HG03095 (cell line): ENCODE data around the gene RELN.
"Not testable (repeated sequence)": the region's sequence is repeated elsewhere in the genome, so short reads cannot be mapped to it uniquely, and the experiment has no call there.

Experiments used
- ATAC-seq: cut with Tn5 transposase; IDR thresholded peaks from one replicate; pipeline ENCODE4 v1.9.1; 2021; ENCODE audit warnings: moderate library complexity; ENCODE audit not compliant: unreplicated experiment

RELN gene

DNA sequence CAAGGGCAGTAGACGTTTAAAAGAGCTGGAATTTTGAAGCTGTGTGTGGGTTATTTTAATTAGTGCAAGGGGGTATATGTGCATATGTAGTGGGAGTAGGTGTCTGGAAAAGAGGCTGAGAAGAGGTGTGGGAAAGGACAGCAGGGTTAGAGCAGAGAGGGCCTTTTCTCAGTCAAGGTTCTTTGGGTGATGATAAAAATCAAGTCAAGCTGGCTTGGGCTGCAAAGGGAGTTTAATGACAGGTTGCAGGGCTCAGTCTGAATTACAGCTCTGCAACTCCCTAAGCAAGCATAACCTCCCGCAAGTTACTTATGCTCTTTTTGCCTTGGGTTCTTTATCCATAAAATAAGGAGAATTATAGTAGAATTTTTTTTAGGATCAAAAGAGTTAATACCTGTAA, 83.5 kb downstream of the RELN start:
- ATAC-seq, result no peak

DNA sequence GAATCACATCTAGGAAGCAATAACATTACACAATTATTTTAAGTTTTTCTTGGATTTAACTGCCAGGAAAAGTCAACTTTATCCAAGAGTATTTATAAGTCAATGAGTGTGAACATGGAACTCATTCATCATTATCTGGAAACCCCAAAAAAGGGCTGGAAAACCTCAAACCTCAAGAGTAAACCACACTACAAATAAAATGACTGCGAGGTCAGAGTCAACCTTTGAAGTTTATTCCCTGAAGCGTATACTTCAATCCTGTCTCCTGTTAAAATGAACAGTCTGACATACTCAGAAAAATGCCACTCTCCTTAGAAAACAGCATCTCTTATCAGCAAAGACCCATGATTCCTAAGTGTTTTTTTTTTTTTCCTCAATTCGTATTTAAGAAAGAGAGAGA, 86.5 kb downstream of the RELN start:
- ATAC-seq, result no peak

DNA sequence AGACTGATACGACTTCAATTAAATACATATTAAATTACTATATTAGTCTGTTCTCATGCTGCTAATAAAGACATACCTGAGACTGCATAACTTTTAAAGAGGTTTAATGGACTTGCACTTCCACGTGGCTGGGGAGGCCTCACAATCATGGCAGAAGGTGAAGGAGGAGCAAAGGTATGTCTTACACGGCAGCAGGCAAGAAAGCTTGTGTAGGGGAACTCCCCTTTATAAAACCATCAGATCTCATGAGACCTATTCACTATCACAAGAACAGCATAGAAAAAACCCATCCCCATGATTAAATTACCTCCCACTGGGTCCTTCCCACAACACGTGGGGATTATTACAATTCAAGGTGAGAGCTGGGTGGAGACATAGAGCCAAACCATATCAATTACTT, 92.6 kb downstream of the RELN start:
- not testable (repeated sequence) for ATAC-seq

DNA sequence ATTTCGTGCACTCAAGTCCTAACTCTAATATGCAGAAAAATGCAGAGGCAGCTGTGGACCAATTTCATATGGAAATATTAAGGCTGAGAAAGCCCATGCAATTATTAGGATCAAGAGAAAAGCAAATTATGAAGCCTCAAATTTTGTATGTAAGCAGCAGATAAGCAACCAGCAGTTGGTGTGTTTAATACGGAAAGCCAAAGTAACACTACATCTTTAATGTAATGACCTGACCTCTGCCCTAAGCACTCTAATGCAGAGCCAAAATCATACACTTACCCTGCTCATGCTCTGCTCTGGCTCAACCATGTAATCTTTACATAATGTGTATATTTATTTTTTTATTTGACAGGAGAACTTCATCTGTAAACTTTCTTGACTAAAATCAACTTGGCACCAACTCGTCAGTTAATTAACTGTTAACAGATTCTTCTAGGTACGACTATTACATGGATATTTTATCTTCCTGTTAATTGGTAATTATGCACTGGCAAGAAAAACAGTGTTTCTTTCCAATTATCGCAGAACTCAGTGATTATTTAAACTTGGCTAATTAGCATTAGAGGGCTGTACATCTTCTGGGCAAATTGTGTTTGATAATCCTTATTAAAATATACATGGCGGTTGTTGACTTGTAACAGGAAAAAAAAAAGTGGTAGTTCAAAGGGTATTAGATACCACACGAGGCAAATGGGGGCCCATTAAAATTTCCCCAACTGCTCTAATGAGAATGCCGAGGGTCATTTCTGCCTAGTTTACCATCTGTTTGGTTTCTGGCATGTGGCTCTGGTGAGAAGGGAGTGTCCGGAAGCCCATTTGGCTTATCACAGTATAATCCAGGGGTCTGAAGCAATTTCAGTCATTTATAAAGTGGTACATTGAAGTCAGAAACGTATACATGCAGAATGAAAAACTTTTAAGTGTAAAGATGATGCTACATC, 94.5 kb downstream of the RELN start:
- no peak for ATAC-seq

DNA sequence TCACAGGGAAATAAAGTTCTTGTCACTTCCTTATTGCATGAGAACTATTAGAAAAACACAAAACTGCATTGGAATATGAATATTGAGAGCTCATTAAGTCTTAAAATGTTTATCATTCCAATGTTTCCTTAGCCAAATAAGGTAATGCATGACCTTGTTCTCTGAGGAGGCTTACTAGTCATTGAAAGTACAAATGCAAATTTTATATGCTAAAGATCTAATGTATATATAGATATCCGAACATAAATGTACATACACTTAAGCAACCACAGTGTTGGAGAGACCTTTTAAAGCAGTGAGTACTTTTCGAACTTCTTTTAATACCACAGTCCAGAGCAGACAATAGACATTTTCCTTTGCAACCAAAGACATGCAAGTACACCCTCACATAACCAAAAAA, 96.1 kb downstream of the RELN start:
- no peak for ATAC-seq

DNA sequence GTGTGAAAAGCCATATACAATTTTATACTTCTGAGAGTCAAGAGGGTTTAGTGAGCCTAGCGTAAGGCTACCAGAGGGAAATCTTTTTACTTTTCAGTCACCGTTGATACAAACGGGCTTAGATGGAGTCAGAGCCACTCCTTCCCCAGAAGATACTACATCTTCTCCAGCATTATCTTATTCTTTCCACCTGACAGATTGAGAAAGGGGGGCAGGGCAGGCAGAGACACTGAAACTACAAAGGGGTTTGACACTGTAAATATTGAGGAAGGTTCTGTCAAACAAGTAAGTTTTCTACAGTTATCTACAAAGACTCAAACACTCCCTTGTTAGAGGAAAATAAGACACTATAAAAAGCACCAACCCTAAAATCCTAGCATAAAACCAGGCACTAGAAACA, 100.0 kb downstream of the RELN start:
- ATAC-seq, result no peak

DNA sequence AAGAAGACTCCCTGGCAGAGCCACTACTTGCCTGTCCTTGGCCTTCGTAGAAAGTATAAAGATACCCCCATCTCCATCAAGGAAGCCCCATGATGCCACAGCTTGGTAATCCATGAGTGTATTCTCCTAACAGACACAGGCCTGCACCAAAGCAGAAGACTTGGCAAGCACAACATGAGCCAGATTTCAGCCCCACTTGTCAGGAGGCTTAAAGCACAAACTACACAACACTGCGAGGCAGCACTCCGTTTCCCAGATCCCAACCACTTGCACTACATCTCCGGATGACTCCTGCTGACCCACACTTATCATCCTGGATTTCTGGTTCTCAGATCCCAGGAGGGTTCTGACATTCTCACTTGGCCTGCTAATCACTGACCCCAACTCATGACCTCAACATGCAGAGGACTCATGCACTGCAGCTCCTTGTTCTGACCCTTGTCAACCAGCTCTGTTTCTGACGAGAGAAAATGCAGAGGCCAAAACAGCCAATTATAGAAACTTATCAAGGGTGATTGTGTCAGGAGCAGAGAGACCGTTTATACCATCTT, 100.8 kb downstream of the RELN start:
- ATAC-seq, result no peak

DNA sequence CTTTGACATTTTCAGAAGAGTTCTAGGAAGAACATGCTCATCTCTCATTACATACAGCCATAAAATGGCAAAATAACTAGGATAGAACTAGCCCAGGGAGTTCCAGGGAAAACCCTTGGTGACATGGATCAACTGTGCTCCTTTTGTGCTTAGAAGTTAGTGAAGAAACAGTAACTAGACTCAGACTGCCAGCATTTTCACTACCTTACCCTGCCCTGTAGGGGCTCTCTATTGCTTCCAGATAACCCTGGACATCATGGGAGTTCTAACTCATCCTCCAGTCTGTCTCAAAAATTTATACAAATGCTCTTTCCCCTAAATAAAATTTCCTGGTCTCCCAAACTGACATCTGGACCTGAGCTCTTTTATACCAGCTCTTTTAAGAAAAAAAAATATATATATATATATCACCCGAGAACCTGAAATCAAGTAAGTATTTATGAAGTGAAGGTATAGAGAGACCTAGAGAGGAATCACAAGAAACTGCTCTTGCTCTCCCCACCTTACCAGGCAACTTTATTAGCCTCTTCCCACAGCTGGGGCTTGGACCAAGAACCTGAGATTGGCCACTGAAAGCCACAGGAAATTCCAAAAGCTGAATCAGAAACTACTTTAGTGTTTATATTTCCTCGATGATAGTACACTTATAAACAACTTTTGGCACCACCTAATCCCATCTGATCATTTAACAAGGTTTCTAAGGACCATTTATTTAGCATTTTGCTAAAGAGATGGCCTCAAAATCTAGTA, 101.4 kb downstream of the RELN start:
- no peak for ATAC-seq

DNA sequence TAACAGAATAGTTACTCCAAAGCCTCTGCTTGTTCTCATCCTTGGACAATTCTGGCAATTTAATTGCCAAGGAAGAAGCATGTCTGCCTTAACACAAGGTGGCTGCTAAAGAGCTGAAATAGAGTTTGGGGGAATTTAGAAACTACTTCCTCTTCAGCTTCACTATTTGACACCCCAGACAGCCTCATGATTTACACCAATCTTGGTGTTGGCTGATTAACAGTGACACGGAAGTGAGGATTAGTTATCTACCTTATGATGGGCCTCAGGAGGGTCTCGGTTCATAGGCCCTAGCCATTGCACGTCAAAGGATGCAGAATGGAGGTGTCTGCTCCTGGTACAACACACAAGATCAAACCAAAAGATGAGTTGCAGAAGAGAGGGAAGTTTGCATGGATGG, 102.4 kb downstream of the RELN start:
- ATAC-seq, result no peak

DNA sequence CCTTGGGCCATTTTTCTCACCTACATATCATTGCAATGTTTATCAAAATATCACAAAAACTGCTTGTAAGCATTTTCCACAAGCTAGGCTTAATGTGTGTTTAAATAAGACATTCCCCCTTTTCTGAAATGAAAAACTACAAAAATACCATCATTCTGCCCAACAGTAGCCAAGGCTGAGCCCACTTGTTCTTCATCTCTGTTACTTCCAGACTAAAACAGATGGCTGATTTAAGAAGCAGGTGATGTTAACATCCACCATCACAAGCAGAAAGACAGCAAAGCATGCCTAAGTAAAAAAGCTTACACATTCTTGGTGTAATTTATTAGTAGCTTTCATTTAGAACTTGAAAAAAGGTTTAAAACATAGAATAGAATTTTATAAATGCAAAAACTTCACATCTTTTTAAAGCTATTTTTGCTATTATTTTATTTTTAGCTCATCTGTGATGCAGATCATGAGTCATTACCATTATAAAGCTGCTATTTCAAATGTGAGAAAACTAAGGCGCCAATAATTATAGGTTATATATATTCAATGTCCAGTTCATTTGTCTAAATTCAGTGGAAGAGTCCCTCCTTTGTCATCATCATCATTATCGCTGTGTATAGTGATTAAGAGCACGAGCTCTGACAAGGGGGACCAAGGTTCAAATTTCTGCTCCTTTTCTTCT, 109.4 kb downstream of the RELN start:
- no peak for ATAC-seq

DNA sequence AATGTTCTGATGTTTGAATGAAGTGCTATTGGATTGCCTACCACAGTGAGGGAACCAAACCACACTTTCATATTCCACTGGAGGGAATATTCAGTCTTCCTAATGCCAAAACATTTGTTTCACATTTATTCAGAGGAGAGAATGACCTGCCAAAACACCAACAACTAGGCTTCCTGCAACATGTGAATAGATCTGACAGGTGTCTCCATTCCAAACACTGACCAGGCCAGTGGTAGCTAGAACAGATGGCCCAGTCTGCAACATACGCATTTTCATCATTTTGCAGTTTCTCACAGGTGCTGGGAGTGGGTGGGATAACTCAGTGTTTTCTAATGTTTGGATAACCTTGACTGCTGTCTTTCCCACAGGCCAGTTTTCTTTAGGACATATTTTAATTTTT, 110.0 kb downstream of the RELN start:
- no peak for ATAC-seq

DNA sequence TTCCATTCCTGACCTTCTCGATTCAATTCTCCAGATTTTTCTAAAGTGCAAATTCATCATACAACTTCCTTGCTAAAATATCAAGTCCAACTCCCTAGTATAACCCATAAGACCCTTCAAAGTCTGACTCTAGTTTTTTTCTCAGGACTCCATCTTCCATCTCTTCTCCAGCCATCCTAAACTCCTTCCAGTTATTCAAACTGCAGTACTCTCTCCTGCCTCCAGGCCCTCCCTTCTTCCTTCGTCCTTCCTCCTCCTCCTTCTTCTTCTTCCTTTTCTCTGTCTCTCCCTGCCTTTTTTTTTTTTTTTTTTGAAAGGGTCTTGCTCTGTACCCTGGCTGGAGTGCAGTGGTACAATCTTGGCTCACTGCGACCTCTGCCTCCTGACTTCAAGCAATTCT, 111.9 kb downstream of the RELN start:
- no peak for ATAC-seq

DNA sequence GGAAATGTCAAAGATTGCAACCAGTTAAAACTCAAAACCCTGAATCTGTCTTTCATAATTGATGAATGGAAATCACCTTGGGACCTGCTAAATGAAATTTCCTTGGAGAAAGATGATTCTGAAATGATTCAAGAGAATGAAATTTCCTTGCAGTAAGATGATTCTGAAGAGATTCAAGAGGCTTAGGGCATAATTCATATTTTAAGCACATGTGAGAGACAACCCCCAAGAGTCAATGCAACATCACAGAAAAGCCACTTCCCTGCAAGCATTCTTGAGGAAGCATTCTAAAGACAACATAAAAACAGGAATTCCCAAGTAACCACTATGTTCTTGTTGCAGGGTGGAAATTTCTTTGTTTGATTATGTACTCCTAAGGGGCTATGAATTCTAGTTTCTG, 113.7 kb downstream of the RELN start:
- ATAC-seq, result no peak

DNA sequence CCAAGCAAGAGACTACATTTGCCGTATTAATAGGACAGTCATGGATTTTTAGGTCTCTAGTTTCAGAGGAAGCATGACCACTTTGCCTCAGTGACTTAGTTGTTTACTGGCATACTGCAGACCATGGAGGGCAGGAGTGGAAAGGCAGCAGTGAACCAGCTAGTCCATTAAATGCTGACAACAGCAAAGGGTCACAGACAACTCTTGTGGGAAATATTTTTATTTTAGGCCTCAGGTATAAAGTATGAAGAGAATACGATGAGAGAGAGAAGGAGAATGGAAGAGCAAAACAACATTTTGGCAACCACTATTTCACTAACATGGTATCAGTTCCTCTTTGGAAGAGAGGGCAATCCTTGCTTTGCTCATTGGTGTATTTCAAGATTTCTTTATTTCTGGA, 118.0 kb downstream of the RELN start:
- no peak for ATAC-seq

DNA sequence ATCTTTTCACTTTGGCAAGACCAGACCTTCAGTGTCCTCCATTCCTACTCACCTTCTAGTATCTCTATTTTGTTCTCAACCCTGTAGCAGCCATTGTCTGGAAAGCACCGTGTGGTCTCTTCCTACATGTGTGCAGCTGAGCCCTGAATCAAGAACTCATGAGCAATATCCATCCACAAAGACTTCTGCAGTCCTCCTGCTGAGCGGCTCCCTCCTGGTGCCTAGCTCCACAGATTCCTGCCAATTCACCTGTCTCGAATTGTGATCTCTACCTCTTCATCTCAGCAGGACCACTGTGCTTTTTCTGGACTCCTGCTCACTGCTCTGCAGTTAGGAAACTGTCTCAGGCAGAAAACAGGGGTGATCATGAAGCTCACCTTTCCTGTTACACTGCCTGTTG, 118.8 kb downstream of the RELN start:
- ATAC-seq, result no peak

DNA sequence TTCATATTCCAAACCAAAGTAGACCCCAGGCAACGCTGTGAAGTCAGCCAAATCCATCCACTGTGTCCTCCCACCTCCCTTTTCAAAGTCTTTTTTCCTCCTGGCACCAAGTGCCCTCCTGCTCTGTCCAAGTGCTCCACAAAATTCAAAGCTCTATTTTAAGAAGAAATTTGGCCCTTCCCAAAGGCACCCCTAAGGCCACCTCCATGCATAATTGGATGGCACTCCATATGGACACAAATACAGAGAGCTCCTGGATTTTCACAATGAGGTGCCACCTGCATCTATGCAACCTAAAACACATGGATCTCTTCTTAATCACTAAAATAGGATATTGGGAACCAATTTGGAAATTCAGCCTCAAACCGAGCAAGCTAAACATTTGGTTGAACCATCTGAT, 121.6 kb downstream of the RELN start:
- no peak for ATAC-seq

DNA sequence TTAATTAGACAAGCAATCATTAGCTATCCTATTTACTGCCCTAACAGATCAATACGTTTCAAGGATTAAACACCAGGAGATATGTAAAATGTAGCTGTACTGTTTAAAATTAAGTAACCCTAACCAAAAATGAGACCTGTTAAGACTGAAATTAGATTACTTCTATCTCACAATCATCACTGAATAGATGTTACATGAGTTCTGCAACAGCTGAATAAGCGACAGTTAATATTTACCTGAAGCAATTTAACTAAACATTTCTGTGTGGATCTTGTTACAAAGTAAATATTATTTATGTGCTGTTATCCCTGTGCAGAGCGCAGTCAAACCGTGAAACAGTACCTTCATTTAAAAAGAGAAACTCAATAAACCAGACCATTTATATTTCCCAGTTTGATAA, 122.5 kb downstream of the RELN start:
- ATAC-seq, result no peak

DNA sequence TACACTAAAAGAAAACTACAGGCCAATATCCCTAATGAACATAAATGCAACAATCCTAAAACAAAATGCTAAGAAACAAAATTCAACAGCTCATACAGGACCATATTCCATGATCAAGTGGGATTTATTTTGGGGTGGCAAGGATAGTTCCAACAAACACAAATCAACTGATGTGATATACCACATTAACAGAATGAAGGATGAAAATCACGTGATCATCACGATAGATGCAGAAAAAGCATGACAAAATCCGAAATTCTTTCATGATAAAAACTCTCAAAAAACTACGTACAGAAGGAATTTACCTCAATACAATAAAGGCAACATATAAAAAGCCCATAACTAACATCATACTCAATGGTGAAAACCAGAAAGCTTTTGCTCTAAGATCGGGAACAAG, 124.0 kb downstream of the RELN start:
- no peak for ATAC-seq

DNA sequence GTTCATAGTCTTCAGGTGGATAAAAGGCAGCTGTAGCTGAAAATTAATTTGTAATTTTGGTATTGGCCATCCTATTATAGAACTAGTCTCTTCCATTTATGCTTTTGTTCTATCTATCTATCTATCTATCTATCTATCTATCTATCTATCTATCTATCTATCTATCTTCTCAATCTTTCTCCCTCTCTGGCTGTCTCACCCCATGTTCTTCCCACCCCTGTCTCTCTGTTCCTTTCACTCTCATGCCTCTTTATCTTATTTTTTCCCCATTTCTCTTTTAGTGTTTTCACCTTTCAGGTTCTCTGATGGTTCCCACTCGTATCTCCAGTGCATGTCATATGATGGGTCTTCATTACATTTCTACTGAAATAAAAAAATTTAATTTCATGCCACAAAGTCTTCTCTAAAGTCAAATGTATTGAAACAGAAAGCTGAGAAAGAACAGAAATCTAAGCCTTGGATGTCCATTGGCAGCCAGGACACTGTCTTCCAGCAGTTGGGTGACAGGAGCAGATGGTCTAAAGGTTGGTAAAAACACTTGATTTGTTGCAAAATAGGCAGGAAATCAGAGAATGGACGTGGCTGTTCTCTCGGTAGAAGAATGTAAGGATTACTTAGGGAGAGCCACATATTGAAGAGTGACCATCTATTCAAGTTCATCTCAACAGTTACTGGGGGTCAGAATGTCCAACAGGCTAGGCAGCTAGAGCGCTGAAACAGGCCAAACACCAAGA, 127.0 kb downstream of the RELN start:
- no peak for ATAC-seq

DNA sequence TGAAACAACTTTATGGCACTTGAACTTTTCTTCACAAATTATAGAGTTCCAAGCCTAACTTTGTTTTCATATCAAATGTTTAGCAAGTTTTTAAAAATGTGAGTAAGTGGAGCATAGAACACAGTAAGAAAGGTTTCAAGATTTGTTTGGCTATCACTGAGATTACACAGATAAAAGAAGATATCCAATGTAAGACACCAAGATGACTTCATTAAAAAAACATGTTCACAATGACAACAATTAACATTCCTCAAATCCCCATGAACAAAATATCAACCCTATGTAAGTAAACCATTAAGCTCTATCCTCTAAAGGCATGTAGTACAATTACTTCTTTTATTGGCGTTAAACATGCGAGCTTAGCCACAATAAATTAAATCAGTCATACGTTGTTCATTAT, 129.7 kb downstream of the RELN start:
- no peak for ATAC-seq

DNA sequence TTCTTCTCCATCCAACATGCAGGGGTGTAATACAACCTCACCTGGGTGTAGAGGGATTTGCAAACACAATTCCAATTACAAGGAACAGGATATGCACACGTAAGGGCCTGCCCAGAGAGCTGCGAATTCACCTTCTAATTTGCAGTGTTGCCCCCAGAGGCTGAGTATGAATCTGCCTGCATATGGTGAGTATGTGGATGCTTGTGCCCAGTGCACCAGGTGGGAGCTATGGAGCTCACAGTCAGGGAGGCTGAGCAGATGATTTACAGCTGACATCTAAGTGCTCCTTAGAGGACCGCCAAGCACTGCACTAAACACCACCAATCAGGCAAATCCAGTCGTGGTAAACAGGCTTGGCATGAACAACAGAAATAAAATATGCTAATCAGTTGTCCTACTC, 132.0 kb downstream of the RELN start:
- ATAC-seq, result no peak
